HEK293T (cell line): ENCODE results near the gene SYNGR1.

Experiments used
- CTCF ChIA-PET: fragments of 350-600 bp; formaldehyde crosslinking; extraction: SDS; loops from one replicate; lab custom pipeline; 2021; ENCODE audit warnings: antibody characterized with exemption, inconsistent platforms; lab: Yijun Ruan, JAX
- POLR2A ChIA-PET: fragments of 350-600 bp; formaldehyde crosslinking; extraction: SDS; loops from one replicate; lab custom pipeline; 2020; ENCODE audit warnings: antibody characterized with exemption, inconsistent platforms; lab: Yijun Ruan, JAX
- DNase-seq: peaks from one replicate; pipeline ENCODE4 v3.0.0; 2012; ENCODE audit warnings: mixed read lengths; ENCODE audit errors: extremely low spot score
- ARNT ChIP-seq: fragments of 450-650 bp; IDR thresholded peaks from 2 replicates; pipeline ENCODE4 v1.6.1; 2017; ENCODE audit warnings: mild to moderate bottlenecking
- BHLHE40 ChIP-seq: fragments of 450-650 bp; IDR thresholded peaks from 2 replicates; pipeline ENCODE4 v1.6.1; 2016; ENCODE audit warnings: mild to moderate bottlenecking, moderate library complexity, borderline replicate concordance
- CTBP1 ChIP-seq: fragments of 450-650 bp; IDR thresholded peaks from 2 replicates; pipeline ENCODE4 v1.6.1; 2016; ENCODE audit warnings: borderline replicate concordance
- ELF4 ChIP-seq: fragments of 450-650 bp; IDR thresholded peaks from 2 replicates; pipeline ENCODE4 v1.6.1; 2017; ENCODE audit warnings: antibody characterized with exemption
- FOXA1 ChIP-seq: fragments of 450-650 bp; IDR thresholded peaks from 2 replicates; pipeline ENCODE4 v1.6.1; 2016; ENCODE audit warnings: mild to moderate bottlenecking
- FOXK2 ChIP-seq: fragments of 450-650 bp; IDR thresholded peaks from 2 replicates; pipeline ENCODE4 v1.6.1; 2016; ENCODE audit warnings: mild to moderate bottlenecking
- FOXM1 ChIP-seq: fragments of 450-650 bp; IDR thresholded peaks from 2 replicates; pipeline ENCODE4 v1.6.1; 2017; ENCODE audit warnings: mild to moderate bottlenecking, borderline replicate concordance
- HDGF ChIP-seq: fragments of 450-650 bp; IDR thresholded peaks from 2 replicates; pipeline ENCODE4 v1.6.1; 2017; ENCODE audit warnings: antibody characterized with exemption, borderline replicate concordance
- L3MBTL2 ChIP-seq: fragments of 450-650 bp; conservative IDR thresholded peaks from 2 replicates; pipeline ENCODE4 v1.6.1; 2016; ENCODE audit warnings: mild to moderate bottlenecking
- LEF1 ChIP-seq: fragments of 450-650 bp; IDR thresholded peaks from 2 replicates; pipeline ENCODE4 v1.6.1; 2017; ENCODE audit warnings: mild to moderate bottlenecking, borderline replicate concordance
- NFRKB ChIP-seq: fragments of 450-650 bp; IDR thresholded peaks from 2 replicates; pipeline ENCODE4 v1.6.1; 2016; ENCODE audit warnings: mild to moderate bottlenecking, moderate library complexity
- PKNOX1 ChIP-seq: fragments of 450-650 bp; IDR thresholded peaks from 2 replicates; pipeline ENCODE4 v1.6.1; 2016
- SP1 ChIP-seq: fragments of 450-650 bp; IDR thresholded peaks from 2 replicates; pipeline ENCODE4 v1.6.1; 2017
- SUZ12 ChIP-seq: fragments of 450-650 bp; IDR thresholded peaks from 2 replicates; pipeline ENCODE4 v1.6.1; 2016; ENCODE audit warnings: mild to moderate bottlenecking
- TARDBP ChIP-seq: fragments of 450-650 bp; IDR thresholded peaks from 2 replicates; pipeline ENCODE4 v1.6.1; 2016
- ZNF384 ChIP-seq: fragments of 450-650 bp; IDR thresholded peaks from 2 replicates; pipeline ENCODE4 v1.6.1; 2016

Gene SYNGR1

GRCh38 chr22:39422721-39423120, 72.9 kb downstream of the SYNGR1 start:
- CTCF ChIA-PET: no interaction called here
- no peak for DNase-seq
- POLR2A ChIA-PET: no interaction called here

GRCh38 chr22:39423976-39424375, 74.2 kb downstream of the SYNGR1 start:
- DNase-seq: no peak
- CTCF ChIA-PET: no interaction called here
- TF ChIP-seq FOXA1 (no peak), NFRKB (no peak), CTBP1 (no peak)
- POLR2A ChIA-PET: no interaction called here

More at GRCh38 chr22:39422721-39423120, 72.9 kb downstream of the SYNGR1 start:
- no peak for TF ChIP-seq SUZ12
- TF ChIP-seq FOXM1: no peak
- no peak for TF ChIP-seq SP1
- TF ChIP-seq ELF4: no peak
- no peak for TF ChIP-seq HDGF

GRCh38 chr22:39426380-39427043, 76.7 kb downstream of the SYNGR1 start:
- TF ChIP-seq HDGF (no peak), FOXM1 (no peak), FOXA1 (no peak), TARDBP (no peak), CTBP1 (no peak), BHLHE40 (no peak), L3MBTL2 (no peak), ZNF384 (no peak), LEF1 (no peak), ARNT (no peak), SUZ12 (no peak), NFRKB (no peak), PKNOX1 (no peak), SP1 (no peak), FOXK2 (no peak), ELF4 (no peak)
- CTCF ChIA-PET: no interaction called here
- POLR2A ChIA-PET: no interaction called here
- DNase-seq: no peak

- no peak for TF ChIP-seq ELF4
- TF ChIP-seq HDGF: no peak
- no peak for TF ChIP-seq BHLHE40
- TF ChIP-seq SP1: no peak
- TF ChIP-seq NFRKB: no peak
- no peak for TF ChIP-seq LEF1
- TF ChIP-seq ZNF384: no peak
- no peak for TF ChIP-seq FOXK2
- no peak for TF ChIP-seq SUZ12
- DNase-seq: no peak
- POLR2A ChIA-PET: interaction anchor here (2.1 kb wide), 1 partner anchor 108 kb away, joined by 5 read pairs; no protein-coding TSS in a partner anchor
- CTCF ChIA-PET: interaction anchor here (0.6 kb wide), 1 partner anchor 647 kb away, joined by 3 read pairs; no protein-coding TSS in a partner anchor
Observed at GRCh38 chr22:39427751-39428596, 78.2 kb downstream of the SYNGR1 start.

- CTCF ChIA-PET: no interaction called here
- TF ChIP-seq BHLHE40: no peak
- no peak for TF ChIP-seq TARDBP
- no peak for TF ChIP-seq FOXM1
- no peak for TF ChIP-seq CTBP1
- TF ChIP-seq HDGF: no peak
- no peak for TF ChIP-seq ELF4
- no peak for TF ChIP-seq SP1
- TF ChIP-seq PKNOX1: no peak
- TF ChIP-seq FOXA1: no peak
- TF ChIP-seq FOXK2: no peak
- TF ChIP-seq SUZ12: no peak
- no peak for TF ChIP-seq NFRKB
- no peak for TF ChIP-seq ZNF384
- TF ChIP-seq L3MBTL2: no peak
- TF ChIP-seq LEF1: no peak
- no peak for TF ChIP-seq ARNT
- POLR2A ChIA-PET: interaction anchor here (2.1 kb wide), 1 partner anchor 108 kb away, joined by 5 read pairs; no protein-coding TSS in a partner anchor
- DNase-seq: no peak
Observed at GRCh38 chr22:39428597-39429071, 78.8 kb downstream of the SYNGR1 start.

- ChIA-PET CTCF (no interaction called here), POLR2A (interaction anchor here (2.1 kb wide), 1 partner anchor 109 kb away, joined by 5 read pairs; no protein-coding TSS in a partner anchor)
- TF ChIP-seq PKNOX1 (no peak), L3MBTL2 (no peak), ZNF384 (no peak)
- no peak for DNase-seq
Observed at GRCh38 chr22:39429186-39429585, 79.4 kb downstream of the SYNGR1 start.
